ENCODE data around the gene NDUFB11. TPM values are rescaled to one million over a fixed set of nuclear protein-coding genes. Genes with fewer than 3 reads are reported as not detected.

Gene NDUFB11
- total RNA-seq, 1 donor from 2014 or later: 94.1 TPM

DNA sequence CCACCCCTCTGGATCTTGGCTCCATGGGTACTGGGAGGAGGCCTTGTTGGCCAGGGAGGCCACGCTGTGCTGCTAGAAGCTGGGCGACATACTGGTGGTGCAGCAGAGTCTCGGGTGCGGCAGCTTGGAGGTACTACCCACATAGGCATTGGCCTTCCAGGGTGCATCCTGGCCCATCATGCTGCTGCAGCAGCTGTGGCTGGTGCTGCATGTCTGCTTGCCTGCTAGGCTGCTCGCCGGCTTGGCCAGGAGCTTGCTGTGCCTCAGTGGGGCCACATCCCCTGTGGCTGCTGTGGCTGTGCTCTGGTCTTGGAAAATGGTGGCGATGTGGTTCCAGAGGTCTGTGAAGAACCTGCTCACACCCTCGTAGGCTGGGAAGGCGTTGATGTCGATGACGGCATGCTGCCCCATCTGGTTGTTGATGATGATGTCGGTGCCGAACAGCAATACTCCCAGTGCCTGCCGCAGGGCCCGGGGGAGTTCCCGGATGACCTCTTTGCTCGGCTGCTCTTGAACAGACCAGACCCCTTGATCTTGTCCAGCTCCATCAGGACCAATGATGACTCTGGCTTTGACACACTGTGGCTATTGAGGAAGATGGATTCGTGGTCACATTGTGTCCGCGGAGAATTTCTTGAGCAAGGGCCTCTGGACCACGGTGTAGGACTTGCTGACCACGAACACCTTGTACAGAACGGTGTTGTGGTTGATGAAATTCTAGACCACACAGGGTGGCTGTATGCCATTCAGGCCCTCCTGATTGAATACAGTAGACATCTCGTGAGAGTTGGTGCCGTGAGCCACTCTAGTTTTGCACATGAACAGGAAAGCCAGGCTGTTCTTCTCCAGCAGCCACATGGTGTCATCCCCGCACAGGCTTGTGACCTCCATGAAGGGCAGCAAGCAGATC is 12.4 kb upstream of the NDUFB11 start:
- TF ChIP-seq CTCF (IDR thresholded peaks at IDR 0.05; ENCODE audit: unreplicated experiment): no peak
- H3K9me3 Mint-ChIP-seq (ENCODE audit: low read depth): no peaks in the 10 kb centered on the region
- H3K36me3 Mint-ChIP-seq (ENCODE audit: insufficient read depth): peaks cover 11% of the 10 kb centered on the region
- no peak for DNase-seq (ENCODE audit: low spot score, unreplicated experiment)
- H3K4me1 Mint-ChIP-seq (ENCODE audit: low read depth): no peaks in the 10 kb centered on the region
- no peak overlapping the region for H3K27ac Mint-ChIP-seq
- no peaks in the 10 kb centered on the region for H3K27me3 Mint-ChIP-seq
- no peak overlapping the region for H3K4me3 Mint-ChIP-seq (ENCODE audit: low read depth)

- DNase-seq (ENCODE audit: low spot score, unreplicated experiment): no peak
- no peak for TF ChIP-seq CTCF (IDR thresholded peaks at IDR 0.05; ENCODE audit: unreplicated experiment)
Measured at GRCh38 chrX:47151435-47151834, 6.9 kb upstream of the NDUFB11 start.

GRCh38 chrX:47148946-47149345 is 4.4 kb upstream of the NDUFB11 start:
- peaks cover 3% of the 10 kb centered on the region for H3K9me3 Mint-ChIP-seq (ENCODE audit: low read depth)
- H3K36me3 Mint-ChIP-seq (ENCODE audit: insufficient read depth): peaks cover 11% of the 10 kb centered on the region
- no peaks in the 10 kb centered on the region for H3K27me3 Mint-ChIP-seq
- TF ChIP-seq CTCF (IDR thresholded peaks at IDR 0.05; ENCODE audit: unreplicated experiment): no peak
- H3K27ac Mint-ChIP-seq: no peak overlapping the region
- DNase-seq (ENCODE audit: low spot score, unreplicated experiment): no peak
- H3K4me3 Mint-ChIP-seq (ENCODE audit: low read depth): no peak overlapping the region
- peaks cover 6% of the 10 kb centered on the region for H3K4me1 Mint-ChIP-seq (ENCODE audit: low read depth)

More at GRCh38 chrX:47151435-47151834, 6.9 kb upstream of the NDUFB11 start:
- H3K36me3 Mint-ChIP-seq (ENCODE audit: insufficient read depth): peaks cover 13% of the 10 kb centered on the region
- H3K4me1 Mint-ChIP-seq (ENCODE audit: low read depth): peaks cover 1% of the 10 kb centered on the region
- H3K4me3 Mint-ChIP-seq (ENCODE audit: low read depth): no peak overlapping the region
- H3K9me3 Mint-ChIP-seq (ENCODE audit: low read depth): peaks cover 3% of the 10 kb centered on the region
- no peaks in the 10 kb centered on the region for H3K27me3 Mint-ChIP-seq
- H3K27ac Mint-ChIP-seq: no peak overlapping the region

DNA sequence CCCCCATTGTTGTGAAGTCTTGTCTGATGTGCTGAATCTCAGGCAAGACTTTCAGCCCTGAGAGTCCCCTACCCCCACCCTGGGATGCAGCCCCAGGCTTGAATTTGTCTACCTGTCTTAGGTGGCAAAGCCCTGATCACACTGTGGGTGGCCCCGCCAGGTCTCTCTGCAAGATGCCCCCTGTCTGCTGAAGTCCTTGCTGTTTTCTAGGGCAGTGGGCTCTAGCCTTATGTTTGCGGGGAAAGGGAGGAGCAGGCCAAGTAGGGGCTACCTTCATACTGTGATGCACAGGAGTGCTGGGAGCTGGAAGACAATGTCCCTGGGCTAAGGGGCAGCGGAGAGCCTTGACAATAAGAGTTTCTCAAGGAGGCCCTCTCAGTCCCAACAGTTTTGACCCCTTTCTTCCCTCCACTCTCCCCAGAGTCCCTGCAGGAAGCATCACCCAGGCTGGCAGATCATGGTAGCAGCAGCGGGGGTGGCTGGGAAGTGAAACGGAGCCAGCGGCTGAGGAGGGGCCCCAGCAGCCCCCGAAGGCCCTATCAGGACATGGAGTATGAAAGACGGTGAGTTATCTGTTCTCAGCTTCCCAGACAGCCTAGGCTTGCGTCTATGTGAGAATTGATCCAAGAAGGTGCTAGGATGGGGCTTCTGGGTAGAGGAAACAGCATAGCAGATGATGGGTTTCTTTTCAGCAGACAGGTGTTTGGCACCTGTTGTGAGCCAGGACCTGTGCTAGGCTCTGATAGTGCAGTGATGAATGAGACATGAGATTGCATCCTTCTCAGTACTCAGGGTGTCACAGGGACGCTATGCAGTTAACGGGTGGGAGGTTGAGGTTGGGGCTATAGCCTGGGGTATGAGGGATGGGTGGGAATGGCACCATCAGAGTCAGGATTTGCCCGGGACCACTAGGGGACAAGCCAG is 2.7 kb upstream of the NDUFB11 start:
- no peak overlapping the region for H3K27ac Mint-ChIP-seq
- TF ChIP-seq CTCF (IDR thresholded peaks at IDR 0.05; ENCODE audit: unreplicated experiment): no peak
- H3K36me3 Mint-ChIP-seq (ENCODE audit: insufficient read depth): peaks cover 15% of the 10 kb centered on the region
- peaks cover 10% of the 10 kb centered on the region for H3K9me3 Mint-ChIP-seq (ENCODE audit: low read depth)
- H3K27me3 Mint-ChIP-seq: no peaks in the 10 kb centered on the region
- H3K4me1 Mint-ChIP-seq (ENCODE audit: low read depth): peaks cover 6% of the 10 kb centered on the region
- no peak for DNase-seq (ENCODE audit: low spot score, unreplicated experiment)
- no peak overlapping the region for H3K4me3 Mint-ChIP-seq (ENCODE audit: low read depth)
